Stimulated activated CD4-positive, alpha-beta T cell treated with anti-CD3 and anti-CD28 coated beads, Interleukin-2, amount 100 ng/mL, for 4 hours (primary cell): Measurements from ENCODE around the gene RASSF8.
"Not testable (repeated sequence)": the region's sequence is repeated elsewhere in the genome, so short reads cannot be mapped to it uniquely, and the experiment has no call there.

Source experiments
- DNase-seq: peaks from one replicate; pipeline ENCODE4 v3.0.0-alpha.2; 2020; ENCODE audit warnings: low read depth

The RASSF8 gene

GRCh38 chr12:26030371-26030770, 71.9 kb downstream of the RASSF8 start:
- no peak for DNase-seq

GRCh38 chr12:26031318-26031717, 72.8 kb downstream of the RASSF8 start:
- DNase-seq: no peak

- no peak for DNase-seq
Observed at GRCh38 chr12:26031827-26032226, 73.3 kb downstream of the RASSF8 start.

GRCh38 chr12:26032290-26032689, 73.8 kb downstream of the RASSF8 start:
- no peak for DNase-seq

- DNase-seq: no peak
Observed at GRCh38 chr12:26032719-26033241, 74.3 kb downstream of the RASSF8 start.

GRCh38 chr12:26034371-26035142, 76.1 kb downstream of the RASSF8 start:
- DNase-seq: no peak

GRCh38 chr12:26036877-26037276, 78.4 kb downstream of the RASSF8 start:
- DNase-seq: no peak

- DNase-seq: no peak
Observed at GRCh38 chr12:26037615-26038220, 79.2 kb downstream of the RASSF8 start.

GRCh38 chr12:26042645-26043044, 84.2 kb downstream of the RASSF8 start:
- DNase-seq: no peak

GRCh38 chr12:26043135-26044006, 84.9 kb downstream of the RASSF8 start:
- DNase-seq: no peak

- DNase-seq: no peak
Observed at GRCh38 chr12:26044007-26044394, 85.5 kb downstream of the RASSF8 start.

GRCh38 chr12:26044592-26044991, 86.1 kb downstream of the RASSF8 start:
- no peak for DNase-seq

- no peak for DNase-seq
Observed at GRCh38 chr12:26046203-26046602, 87.7 kb downstream of the RASSF8 start.

- no peak for DNase-seq
Observed at GRCh38 chr12:26046906-26047305, 88.4 kb downstream of the RASSF8 start.

GRCh38 chr12:26047401-26048226, 89.1 kb downstream of the RASSF8 start:
- no peak for DNase-seq

GRCh38 chr12:26052652-26053051, 94.2 kb downstream of the RASSF8 start:
- DNase-seq: no peak

GRCh38 chr12:26054383-26054782, 95.9 kb downstream of the RASSF8 start:
- DNase-seq: no peak

- no peak for DNase-seq
Observed at GRCh38 chr12:26055087-26055486, 96.6 kb downstream of the RASSF8 start.

GRCh38 chr12:26056335-26056734, 97.9 kb downstream of the RASSF8 start:
- no peak for DNase-seq

GRCh38 chr12:26057271-26057670, 98.8 kb downstream of the RASSF8 start:
- DNase-seq: not testable (repeated sequence)

- no peak for DNase-seq
Observed at GRCh38 chr12:26058308-26058707, 99.8 kb downstream of the RASSF8 start.

GRCh38 chr12:26058818-26059217, 100.3 kb downstream of the RASSF8 start:
- DNase-seq: no peak
